Prostate gland (tissue), 2 donors: ENCODE results near the gene SERPINH1. TPM values are rescaled to one million over a fixed set of nuclear protein-coding genes. Genes with fewer than 3 reads are reported as not detected.

ENCODE experiments used
- DNase-seq: peaks from one replicate; pipeline ENCODE4 v3.0.0-alpha.2; 2019; ENCODE audit warnings: low spot score
- H3K27ac ChIP-seq, 2 donors: fragments of 200-600 bp; sonication (generic); 2 replicates each; pipeline ENCODE4 v1.5.1; 2017 to 2019
- H3K27me3 ChIP-seq: fragments of 200-600 bp; sonication (generic); replicated peaks from 2 replicates; pipeline ENCODE4 v1.5.1; 2019; ENCODE audit not compliant: insufficient read depth
- H3K36me3 ChIP-seq, 2 donors: fragments of 200-600 bp; sonication (generic); 1 replicate in 1 of 2; 2 replicates in 1 of 2; pipeline versions ENCODE4 v1.5.1 to v1.8.1; 2017 to 2019
- H3K4me1 ChIP-seq: fragments of 200-600 bp; sonication (generic); replicated peaks from 2 replicates; pipeline ENCODE4 v1.5.1; 2019
- H3K4me3 ChIP-seq, 2 donors: fragments of 200-600 bp; sonication (generic); 2 replicates each; pipeline ENCODE4 v1.5.1; 2017 to 2019
- H3K9me3 ChIP-seq: fragments of 200-600 bp; sonication (generic); 2 replicates; pipeline ENCODE4 v1.5.1; 2017
- CTCF ChIP-seq, 4 experiments: fragments of 200-600 bp in 2 of 4; fragments of 450-650 bp in 2 of 4; sonication (generic) in 2 of 4; IDR thresholded peaks; 1 replicate in 3 of 4; 2 replicates in 1 of 4; pipeline ENCODE4 v1.5.1; 2016 to 2019; ENCODE audit warnings: antibody characterized with exemption in 4 of 4, mild to moderate bottlenecking in 2 of 4, moderate library complexity in 2 of 4
- POLR2A ChIP-seq: fragments of 450-650 bp; IDR thresholded peaks from one replicate; pipeline ENCODE4 v1.6.1; 2016; ENCODE audit warnings: antibody characterized with exemption, mild to moderate bottlenecking
- POLR2AphosphoS5 ChIP-seq: sonication (generic); formaldehyde crosslinking; IDR thresholded peaks from one replicate; pipeline ENCODE4 v1.6.1; 2017; ENCODE audit warnings: antibody characterized with exemption
- WGBS: methylation state at CpG from one replicate; pipeline ENCODE4 v1.1.5; 2018; 5-methylcytosine and 5-hydroxymethylcytosine counted together
- intact Hi-C: fragments of 100-400 bp; cut with DNase I; formaldehyde crosslinking; loops from one replicate; pipeline ENCODE4 v1.14.2; 2022
- total RNA-seq, 2 donors: library from RNA; depleted of rRNA; stranded (reverse); fragments of >200 nt; gene quantifications; one replicate each; pipeline ENCODE4 v1.1.0, GENCODE V29; 2016

SERPINH1 gene
- total RNA-seq, 2 donors from 2014 or later = 123 to 189 TPM

- H3K4me1 ChIP-seq = peaks cover 26% of the 10 kb centered on the region
Observed at GRCh38 chr11:75565221-75565814, 3.3 kb downstream of the SERPINH1 start.

GRCh38 chr11:75565916-75566762, 4.1 kb downstream of the SERPINH1 start:
- Histone ChIP-seq H3K36me3 (peaks cover 19 to 33% of the 10 kb centered on the region in 2 donors), H3K4me1 (peaks cover 26% of the 10 kb centered on the region), H3K4me3 (no peak overlapping the region), H3K9me3 (no peaks in the 10 kb centered on the region), H3K27me3 (no peaks in the 10 kb centered on the region), H3K27ac (peak overlapping the region in 1 of 2 donors; percentile 98)
- no peak for TF ChIP-seq POLR2AphosphoS5
- TF ChIP-seq POLR2A = no peak
- TF ChIP-seq CTCF (IDR thresholded peaks at IDR 0.05) = no peak
- intact Hi-C loops = no loop called here
- WGBS = 90% methylated on average over 43 of the region's 43 CpGs
- no peak for DNase-seq

More at GRCh38 chr11:75565221-75565814, 3.3 kb downstream of the SERPINH1 start:
- no peaks in the 10 kb centered on the region for H3K9me3 ChIP-seq
- no peak for TF ChIP-seq CTCF (IDR thresholded peaks at IDR 0.05)
- no peak for TF ChIP-seq POLR2A
- peak; percentile 12 for TF ChIP-seq POLR2AphosphoS5
- WGBS = 39% methylated on average over 5 of the region's 5 CpGs
- H3K27ac ChIP-seq = peak overlapping the region in 1 of 2 donors; percentile 98
- intact Hi-C loops = no loop called here
- H3K27me3 ChIP-seq = no peaks in the 10 kb centered on the region
- no peak for DNase-seq
- H3K4me3 ChIP-seq = no peak overlapping the region
- H3K36me3 ChIP-seq = peaks cover 18 to 27% of the 10 kb centered on the region in 2 donors

- H3K4me1 ChIP-seq = peaks cover 26% of the 10 kb centered on the region
- no peak for TF ChIP-seq POLR2A
- no peak for TF ChIP-seq CTCF (IDR thresholded peaks at IDR 0.05)
- no peak for TF ChIP-seq POLR2AphosphoS5
Observed at GRCh38 chr11:75566763-75567279, 4.8 kb downstream of the SERPINH1 start.

GRCh38 chr11:75567971-75568370, 5.9 kb downstream of the SERPINH1 start:
- peaks cover 19 to 46% of the 10 kb centered on the region in 2 donors for H3K36me3 ChIP-seq
- intact Hi-C loops = no loop called here
- 86% methylated on average over 6 of the region's 6 CpGs for WGBS

More at GRCh38 chr11:75566763-75567279, 4.8 kb downstream of the SERPINH1 start:
- DNase-seq = no peak
- intact Hi-C loops = no loop called here
- no peaks in the 10 kb centered on the region for H3K27me3 ChIP-seq
- H3K27ac ChIP-seq = no peak overlapping the region
- H3K36me3 ChIP-seq = peaks cover 19 to 40% of the 10 kb centered on the region in 2 donors
- WGBS = 93% methylated on average over 34 of the region's 34 CpGs
- H3K4me3 ChIP-seq = no peak overlapping the region
- H3K9me3 ChIP-seq = no peaks in the 10 kb centered on the region

More at GRCh38 chr11:75567971-75568370, 5.9 kb downstream of the SERPINH1 start:
- Histone ChIP-seq H3K4me3 (no peak overlapping the region), H3K4me1 (peaks cover 26% of the 10 kb centered on the region), H3K9me3 (no peaks in the 10 kb centered on the region), H3K27me3 (no peaks in the 10 kb centered on the region), H3K27ac (no peak overlapping the region)
- no peak for DNase-seq
- TF ChIP-seq CTCF (IDR thresholded peaks at IDR 0.05) (no peak), POLR2A (no peak), POLR2AphosphoS5 (no peak)
